ENCODE measurements around the gene RIMS1.

DNA sequence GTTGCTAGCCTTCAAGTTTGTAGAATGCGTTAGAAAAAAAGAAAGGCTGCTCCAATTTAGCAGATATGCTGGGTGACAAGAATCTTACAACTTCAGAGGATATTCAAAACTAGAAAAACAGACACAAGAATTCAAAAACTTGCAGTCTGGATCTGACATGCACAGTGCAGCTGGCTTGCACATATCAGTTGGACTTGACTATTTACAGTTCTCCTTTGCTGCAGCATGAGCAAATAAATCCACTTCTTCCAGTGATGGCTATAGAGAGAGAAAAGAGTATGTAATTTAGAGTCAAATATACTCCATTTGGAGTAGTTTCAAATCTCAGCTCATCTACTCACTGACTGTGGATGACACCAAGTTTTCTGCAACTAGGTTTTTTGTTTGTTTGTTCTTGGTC is 247.0 kb downstream of the RIMS1 start:
- TF ChIP-seq, protein P1, sequence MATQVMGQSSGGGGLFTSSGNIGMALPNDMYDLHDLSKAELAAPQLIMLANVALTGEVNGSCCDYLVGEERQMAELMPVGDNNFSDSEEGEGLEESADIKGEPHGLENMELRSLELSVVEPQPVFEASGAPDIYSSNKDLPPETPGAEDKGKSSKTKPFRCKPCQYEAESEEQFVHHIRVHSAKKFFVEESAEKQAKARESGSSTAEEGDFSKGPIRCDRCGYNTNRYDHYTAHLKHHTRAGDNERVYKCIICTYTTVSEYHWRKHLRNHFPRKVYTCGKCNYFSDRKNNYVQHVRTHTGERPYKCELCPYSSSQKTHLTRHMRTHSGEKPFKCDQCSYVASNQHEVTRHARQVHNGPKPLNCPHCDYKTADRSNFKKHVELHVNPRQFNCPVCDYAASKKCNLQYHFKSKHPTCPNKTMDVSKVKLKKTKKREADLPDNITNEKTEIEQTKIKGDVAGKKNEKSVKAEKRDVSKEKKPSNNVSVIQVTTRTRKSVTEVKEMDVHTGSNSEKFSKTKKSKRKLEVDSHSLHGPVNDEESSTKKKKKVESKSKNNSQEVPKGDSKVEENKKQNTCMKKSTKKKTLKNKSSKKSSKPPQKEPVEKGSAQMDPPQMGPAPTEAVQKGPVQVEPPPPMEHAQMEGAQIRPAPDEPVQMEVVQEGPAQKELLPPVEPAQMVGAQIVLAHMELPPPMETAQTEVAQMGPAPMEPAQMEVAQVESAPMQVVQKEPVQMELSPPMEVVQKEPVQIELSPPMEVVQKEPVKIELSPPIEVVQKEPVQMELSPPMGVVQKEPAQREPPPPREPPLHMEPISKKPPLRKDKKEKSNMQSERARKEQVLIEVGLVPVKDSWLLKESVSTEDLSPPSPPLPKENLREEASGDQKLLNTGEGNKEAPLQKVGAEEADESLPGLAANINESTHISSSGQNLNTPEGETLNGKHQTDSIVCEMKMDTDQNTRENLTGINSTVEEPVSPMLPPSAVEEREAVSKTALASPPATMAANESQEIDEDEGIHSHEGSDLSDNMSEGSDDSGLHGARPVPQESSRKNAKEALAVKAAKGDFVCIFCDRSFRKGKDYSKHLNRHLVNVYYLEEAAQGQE (IDR thresholded peaks at IDR 0.05; ENCODE audit: insufficient replicate concordance, low read depth): no peak
- no peak for TF ChIP-seq CTCF (IDR thresholded peaks at IDR 0.05; ENCODE audit: insufficient read depth, low read length)
